Neural cell (in vitro differentiated cells): Measurements from ENCODE around the gene GRM1. TPM values are rescaled to one million over a fixed set of nuclear protein-coding genes. Genes with fewer than 3 reads are reported as not detected.

Source experiments
- H2AFZ ChIP-seq: fragments of 200-600, 300-800 bp; sonication (generic), shearing (Covaris generic); 2 replicates; pipeline ENCODE4 v1.6.0; 2014; ENCODE audit warnings: low read depth, mild to moderate bottlenecking, antibody characterized with exemption, low read length, moderate library complexity
- H3F3A ChIP-seq: fragments of 200-600 bp; shearing (Covaris generic); 2 replicates; pipeline ENCODE4 v1.6.1; 2016; ENCODE audit warnings: mild to moderate bottlenecking, moderate library complexity, mixed read lengths, antibody characterized with exemption, low read length; ENCODE audit not compliant: insufficient read depth, poor library complexity, severe bottlenecking
- H3K27ac ChIP-seq: fragments of 200-600, 300-800 bp; sonication (generic), shearing (Covaris generic); 2 replicates; pipeline ENCODE4 v1.5.1; 2014; ENCODE audit warnings: mild to moderate bottlenecking, low read length, moderate library complexity
- H3K27me3 ChIP-seq: fragments of 300-800, 200-600 bp; sonication (generic), shearing (Covaris generic); 2 replicates; pipeline ENCODE4 v1.6.0; 2014; ENCODE audit warnings: mild to moderate bottlenecking, low read depth, low read length, moderate library complexity; ENCODE audit not compliant: insufficient read depth
- H3K36me3 ChIP-seq: fragments of 300-800, 200-600 bp; sonication (generic), shearing (Covaris generic); 2 replicates; pipeline ENCODE4 v1.5.1; 2014; ENCODE audit warnings: mild to moderate bottlenecking, antibody characterized with exemption, low read length, moderate library complexity; ENCODE audit not compliant: insufficient read depth
- H3K4me2 ChIP-seq: fragments of 300-800, 200-600 bp; sonication (generic), shearing (Covaris generic); 2 replicates; pipeline ENCODE4 v1.6.0; 2014; ENCODE audit warnings: mild to moderate bottlenecking, low read length
- H3K4me3 ChIP-seq: fragments of 300-800, 200-600 bp; sonication (generic), shearing (Covaris generic); 2 replicates; pipeline ENCODE4 v1.5.1; 2014; ENCODE audit warnings: mild to moderate bottlenecking, low read length, moderate library complexity
- H3K79me2 ChIP-seq: fragments of 200-600 bp; shearing (Covaris generic); replicated peaks from 2 replicates; pipeline ENCODE4 v1.6.0; 2014; ENCODE audit warnings: mild to moderate bottlenecking, low read length, moderate library complexity; ENCODE audit not compliant: insufficient read depth
- H3K9ac ChIP-seq: fragments of 300-800, 200-600 bp; sonication (generic), shearing (Covaris generic); 2 replicates; pipeline ENCODE4 v1.6.1; 2016; ENCODE audit warnings: mild to moderate bottlenecking, low read length, mixed read lengths
- H3K9me2 ChIP-seq: fragments of 200-600 bp; shearing (Covaris generic); 2 replicates; pipeline ENCODE4 v1.6.1; 2016; ENCODE audit warnings: mild to moderate bottlenecking, low read length, mixed read lengths; ENCODE audit not compliant: insufficient read depth
- H3K9me3 ChIP-seq: fragments of 200-600, 300-800 bp; sonication (generic), shearing (Covaris generic); 2 replicates; pipeline ENCODE4 v1.6.1; 2016; ENCODE audit warnings: mild to moderate bottlenecking, mixed run types, low read length, moderate library complexity, mixed read lengths
- H4K20me1 ChIP-seq: fragments of 200-600 bp; shearing (Covaris generic); 2 replicates; pipeline ENCODE4 v1.6.1; 2016; ENCODE audit warnings: mild to moderate bottlenecking, mixed run types; ENCODE audit not compliant: insufficient read depth
- EP300 ChIP-seq: fragments of 450-650 bp; conservative IDR thresholded peaks from 2 replicates; pipeline ENCODE4 v1.6.1; 2014; ENCODE audit warnings: antibody characterized with exemption, mild to moderate bottlenecking, moderate library complexity; ENCODE audit not compliant: poor library complexity, severe bottlenecking
- EZH2 ChIP-seq: fragments of 200-600, 300-800 bp; shearing (Covaris generic), sonication (generic); IDR thresholded peaks from 2 replicates; pipeline ENCODE4 v1.6.1; 2014; ENCODE audit warnings: antibody characterized with exemption, low read length, borderline replicate concordance, mild to moderate bottlenecking; ENCODE audit not compliant: insufficient read depth, poor library complexity, severe bottlenecking
- MXI1 ChIP-seq: fragments of 450-650 bp; conservative IDR thresholded peaks from 2 replicates; pipeline ENCODE4 v1.6.1; 2014; ENCODE audit warnings: antibody characterized with exemption, mild to moderate bottlenecking; ENCODE audit not compliant: poor library complexity, severe bottlenecking
- POLR2AphosphoS5 ChIP-seq: IDR thresholded peaks from 2 replicates; pipeline ENCODE4 v1.6.1; 2012
- RAD21 ChIP-seq: fragments of 450-650 bp; conservative IDR thresholded peaks from 2 replicates; pipeline ENCODE4 v1.6.1; 2014; ENCODE audit warnings: antibody characterized with exemption, mild to moderate bottlenecking, moderate library complexity
- SMC3 ChIP-seq: fragments of 450-650 bp; conservative IDR thresholded peaks from 2 replicates; pipeline ENCODE4 v1.6.1; 2014; ENCODE audit warnings: antibody characterized with exemption, mild to moderate bottlenecking, moderate library complexity; ENCODE audit not compliant: poor library complexity
- TAF1 ChIP-seq: IDR thresholded peaks from 2 replicates; pipeline ENCODE4 v1.6.1; 2012; ENCODE audit warnings: low read depth
- polyA plus RNA-seq: library from polyadenylated mRNA; depleted of rRNA; stranded (reverse); fragments of >200 nt; gene quantifications from 2 replicates; pipeline ENCODE4 v1.2.3, GENCODE V29; 2014
- TF ChIP-seq, protein P1 (sequence below): IDR thresholded peaks from 2 replicates; pipeline ENCODE4 v1.6.1; 2012; ENCODE audit warnings: borderline replicate concordance
- TF ChIP-seq, protein P2 (sequence below): fragments of 450-650 bp; IDR thresholded peaks from 2 replicates; pipeline ENCODE4 v1.5.1; 2014; ENCODE audit warnings: antibody characterized with exemption, mild to moderate bottlenecking, moderate library complexity; ENCODE audit not compliant: poor library complexity, severe bottlenecking

Gene GRM1
- polyA plus RNA-seq, 1 donor from 2014 or later = 2.9 TPM

DNA sequence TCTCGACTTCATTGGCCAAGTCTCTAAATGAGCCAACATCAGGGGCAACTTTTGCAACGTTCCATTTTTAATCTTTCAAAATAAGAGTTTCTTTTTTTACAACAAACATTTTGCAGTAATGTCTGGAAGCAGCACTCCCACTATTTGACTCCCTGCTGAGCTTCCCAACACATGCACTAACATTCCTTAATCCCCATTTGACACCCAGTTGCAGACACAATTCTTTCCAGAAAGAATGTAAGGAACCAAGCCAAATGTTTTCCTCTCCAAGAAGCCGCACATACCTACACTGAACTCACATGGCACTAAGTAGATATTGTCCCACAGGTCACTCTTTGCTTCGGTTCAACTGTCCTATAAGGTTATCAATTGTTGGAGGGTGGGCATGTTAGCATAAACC is 165.6 kb downstream of the GRM1 start:
- Histone ChIP-seq H4K20me1 (no peaks in the 10 kb centered on the region), H3K9ac (no peak overlapping the region), H3K9me2 (no peaks in the 10 kb centered on the region), H3K9me3 (no peaks in the 10 kb centered on the region), H2AFZ (no peak overlapping the region), H3K27me3 (no peaks in the 10 kb centered on the region), H3K4me3 (no peak overlapping the region), H3K79me2 (no peaks in the 10 kb centered on the region), H3F3A (no peaks in the 10 kb centered on the region), H3K27ac (no peak overlapping the region), H3K36me3 (no peaks in the 10 kb centered on the region), H3K4me2 (no peak overlapping the region)
- TF ChIP-seq SMC3 (no peak), MXI1 (no peak), RAD21 (no peak), EZH2 (no peak), TAF1 (no peak), EP300 (no peak), POLR2AphosphoS5 (no peak)
- TF ChIP-seq, protein P1, sequence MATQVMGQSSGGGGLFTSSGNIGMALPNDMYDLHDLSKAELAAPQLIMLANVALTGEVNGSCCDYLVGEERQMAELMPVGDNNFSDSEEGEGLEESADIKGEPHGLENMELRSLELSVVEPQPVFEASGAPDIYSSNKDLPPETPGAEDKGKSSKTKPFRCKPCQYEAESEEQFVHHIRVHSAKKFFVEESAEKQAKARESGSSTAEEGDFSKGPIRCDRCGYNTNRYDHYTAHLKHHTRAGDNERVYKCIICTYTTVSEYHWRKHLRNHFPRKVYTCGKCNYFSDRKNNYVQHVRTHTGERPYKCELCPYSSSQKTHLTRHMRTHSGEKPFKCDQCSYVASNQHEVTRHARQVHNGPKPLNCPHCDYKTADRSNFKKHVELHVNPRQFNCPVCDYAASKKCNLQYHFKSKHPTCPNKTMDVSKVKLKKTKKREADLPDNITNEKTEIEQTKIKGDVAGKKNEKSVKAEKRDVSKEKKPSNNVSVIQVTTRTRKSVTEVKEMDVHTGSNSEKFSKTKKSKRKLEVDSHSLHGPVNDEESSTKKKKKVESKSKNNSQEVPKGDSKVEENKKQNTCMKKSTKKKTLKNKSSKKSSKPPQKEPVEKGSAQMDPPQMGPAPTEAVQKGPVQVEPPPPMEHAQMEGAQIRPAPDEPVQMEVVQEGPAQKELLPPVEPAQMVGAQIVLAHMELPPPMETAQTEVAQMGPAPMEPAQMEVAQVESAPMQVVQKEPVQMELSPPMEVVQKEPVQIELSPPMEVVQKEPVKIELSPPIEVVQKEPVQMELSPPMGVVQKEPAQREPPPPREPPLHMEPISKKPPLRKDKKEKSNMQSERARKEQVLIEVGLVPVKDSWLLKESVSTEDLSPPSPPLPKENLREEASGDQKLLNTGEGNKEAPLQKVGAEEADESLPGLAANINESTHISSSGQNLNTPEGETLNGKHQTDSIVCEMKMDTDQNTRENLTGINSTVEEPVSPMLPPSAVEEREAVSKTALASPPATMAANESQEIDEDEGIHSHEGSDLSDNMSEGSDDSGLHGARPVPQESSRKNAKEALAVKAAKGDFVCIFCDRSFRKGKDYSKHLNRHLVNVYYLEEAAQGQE = no peak
- TF ChIP-seq, protein P2, sequence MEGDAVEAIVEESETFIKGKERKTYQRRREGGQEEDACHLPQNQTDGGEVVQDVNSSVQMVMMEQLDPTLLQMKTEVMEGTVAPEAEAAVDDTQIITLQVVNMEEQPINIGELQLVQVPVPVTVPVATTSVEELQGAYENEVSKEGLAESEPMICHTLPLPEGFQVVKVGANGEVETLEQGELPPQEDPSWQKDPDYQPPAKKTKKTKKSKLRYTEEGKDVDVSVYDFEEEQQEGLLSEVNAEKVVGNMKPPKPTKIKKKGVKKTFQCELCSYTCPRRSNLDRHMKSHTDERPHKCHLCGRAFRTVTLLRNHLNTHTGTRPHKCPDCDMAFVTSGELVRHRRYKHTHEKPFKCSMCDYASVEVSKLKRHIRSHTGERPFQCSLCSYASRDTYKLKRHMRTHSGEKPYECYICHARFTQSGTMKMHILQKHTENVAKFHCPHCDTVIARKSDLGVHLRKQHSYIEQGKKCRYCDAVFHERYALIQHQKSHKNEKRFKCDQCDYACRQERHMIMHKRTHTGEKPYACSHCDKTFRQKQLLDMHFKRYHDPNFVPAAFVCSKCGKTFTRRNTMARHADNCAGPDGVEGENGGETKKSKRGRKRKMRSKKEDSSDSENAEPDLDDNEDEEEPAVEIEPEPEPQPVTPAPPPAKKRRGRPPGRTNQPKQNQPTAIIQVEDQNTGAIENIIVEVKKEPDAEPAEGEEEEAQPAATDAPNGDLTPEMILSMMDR = no peak

DNA sequence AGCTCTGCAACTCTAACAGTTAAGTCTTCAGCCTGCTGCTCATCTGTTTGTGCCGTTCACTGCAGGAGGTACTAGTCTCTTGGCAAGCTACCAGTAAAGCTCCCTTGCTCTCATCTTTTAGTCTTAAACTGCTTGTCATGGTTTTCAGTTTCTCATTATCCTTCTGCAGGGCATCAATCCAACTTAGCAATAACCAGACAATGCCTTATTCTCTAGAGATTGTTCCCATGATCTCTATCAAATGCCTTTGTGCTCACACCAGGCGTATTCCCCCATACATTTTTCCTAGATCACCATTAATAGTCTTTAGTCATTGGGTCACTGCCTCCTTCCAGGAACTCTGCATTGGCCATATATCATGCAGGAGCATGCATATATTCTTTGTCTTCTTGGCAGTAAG is 171.3 kb downstream of the GRM1 start:
- Histone ChIP-seq H4K20me1 (no peaks in the 10 kb centered on the region), H3K27me3 (no peaks in the 10 kb centered on the region), H3K4me3 (no peak overlapping the region), H3K36me3 (no peaks in the 10 kb centered on the region), H3K9ac (no peak overlapping the region), H2AFZ (no peak overlapping the region), H3K4me2 (no peak overlapping the region), H3K9me2 (no peaks in the 10 kb centered on the region), H3K9me3 (no peaks in the 10 kb centered on the region), H3K79me2 (no peaks in the 10 kb centered on the region), H3K27ac (peak overlapping the region; percentile 32), H3F3A (no peaks in the 10 kb centered on the region)
- TF ChIP-seq MXI1 (no peak), EP300 (peak; percentile 35)
- TF ChIP-seq, protein P1 = no peak
